Upper lobe of left lung (tissue), 4 donors: ENCODE measurements around the gene L1CAM.

Source experiments
- CTCF ChIP-seq, 6 experiments: fragments of 450-650 bp in 4 of 6; fragments of 200-600 bp in 2 of 6; sonication (generic) in 2 of 6; IDR thresholded peaks; one replicate each; pipeline ENCODE4 v1.5.1; 2016 to 2019; ENCODE audit warnings: antibody characterized with exemption in 6 of 6
- POLR2A ChIP-seq, 4 donors: fragments of 450-650 bp; IDR thresholded peaks; one replicate each; pipeline ENCODE4 v1.5.1; 2016 to 2017; ENCODE audit warnings: antibody characterized with exemption in 4 of 4, mild to moderate bottlenecking in 2 of 4
- POLR2AphosphoS5 ChIP-seq, 2 donors: sonication (generic); formaldehyde crosslinking; IDR thresholded peaks; one replicate each; pipeline ENCODE4 v1.5.1; 2017; ENCODE audit warnings: antibody characterized with exemption in 2 of 2

- no peak for TF ChIP-seq CTCF (IDR thresholded peaks at IDR 0.05)
- no peak for TF ChIP-seq POLR2AphosphoS5 (IDR thresholded peaks at IDR 0.05)
- no peak for TF ChIP-seq POLR2A (IDR thresholded peaks at IDR 0.05)
Measured at GRCh38 chrX:153825042-153825441, 60.9 kb downstream of the L1CAM start.
